GM23248 (cell line): ENCODE data around the gene TEAD3. TPM values are rescaled to one million over a fixed set of nuclear protein-coding genes. Genes with fewer than 3 reads are reported as not detected.
"Not testable (repeated sequence)": the region's sequence is repeated elsewhere in the genome, so short reads cannot be mapped to it uniquely, and the experiment has no call there.

Experiments used
- DNase-seq: peaks from one replicate; pipeline ENCODE4 v3.0.0-alpha.2; 2015
- H2AFZ ChIP-seq: fragments of 200-600 bp; sonication (generic); 2 replicates; pipeline ENCODE4 v1.6.1; 2016; ENCODE audit warnings: antibody characterized with exemption
- H3F3A ChIP-seq: fragments of 200-600 bp; sonication (generic); 2 replicates; pipeline ENCODE4 v1.6.1; 2016; ENCODE audit warnings: mild to moderate bottlenecking, antibody characterized with exemption, mixed run types; ENCODE audit not compliant: insufficient read depth
- H3K27ac ChIP-seq: fragments of 200-600 bp; sonication (generic); 2 replicates; pipeline ENCODE4 v1.5.1; 2016; ENCODE audit warnings: mild to moderate bottlenecking
- H3K27me3 ChIP-seq: fragments of 200-600 bp; sonication (generic); replicated peaks from 2 replicates; pipeline ENCODE4 v1.6.1; 2016; ENCODE audit warnings: mild to moderate bottlenecking; ENCODE audit not compliant: insufficient read depth
- H3K36me3 ChIP-seq: fragments of 200-600 bp; sonication (generic); 2 replicates; pipeline ENCODE4 v1.6.1; 2016; ENCODE audit warnings: low read depth, mild to moderate bottlenecking
- H3K4me1 ChIP-seq: fragments of 200-600 bp; sonication (generic); 2 replicates; pipeline ENCODE4 v1.6.1; 2016; ENCODE audit warnings: mild to moderate bottlenecking; ENCODE audit not compliant: insufficient read depth
- H3K4me2 ChIP-seq: fragments of 200-600 bp; sonication (generic); one replicate; pipeline ENCODE4 v1.6.1; 2016; ENCODE audit warnings: mild to moderate bottlenecking; ENCODE audit not compliant: unreplicated experiment
- H3K4me3 ChIP-seq: fragments of 200-600 bp; sonication (generic); 2 replicates; pipeline ENCODE4 v1.5.1; 2016; ENCODE audit warnings: mild to moderate bottlenecking
- H3K79me2 ChIP-seq: fragments of 200-600 bp; sonication (generic); 2 replicates; pipeline ENCODE4 v1.6.1; 2016; ENCODE audit warnings: mild to moderate bottlenecking; ENCODE audit not compliant: insufficient read depth
- H3K9ac ChIP-seq: fragments of 200-600 bp; sonication (generic); 2 replicates; pipeline ENCODE4 v1.6.1; 2016; ENCODE audit warnings: mild to moderate bottlenecking
- H3K9me2 ChIP-seq: fragments of 200-600 bp; sonication (generic); 2 replicates; pipeline ENCODE4 v1.6.1; 2016; ENCODE audit warnings: mixed run types, mild to moderate bottlenecking, moderate library complexity; ENCODE audit not compliant: insufficient read depth
- H3K9me3 ChIP-seq: fragments of 200-600 bp; sonication (generic); one replicate; pipeline ENCODE4 v1.6.1; 2017; ENCODE audit warnings: low read depth
- H4K20me1 ChIP-seq: fragments of 200-600 bp; sonication (generic); 2 replicates; pipeline ENCODE4 v1.6.0; 2016; ENCODE audit not compliant: insufficient read depth
- EZH2 ChIP-seq: fragments of 200-600 bp; sonication (generic); IDR thresholded peaks from 2 replicates; pipeline ENCODE4 v1.6.1; 2018; ENCODE audit warnings: antibody characterized with exemption, mild to moderate bottlenecking; ENCODE audit not compliant: insufficient read depth, poor library complexity, severe bottlenecking
- EZH2phosphoT487 ChIP-seq: fragments of 200-600 bp; sonication (generic); IDR thresholded peaks from 2 replicates; pipeline ENCODE4 v1.6.1; 2018; ENCODE audit warnings: antibody characterized with exemption, moderate library complexity, mild to moderate bottlenecking, low read depth; ENCODE audit not compliant: insufficient read depth
- WGBS, 2 experiments: methylation state at CpG; one replicate each; pipeline ENCODE4 v1.1.6; 2015 to 2017; ENCODE audit warnings: low lambda C conversion rate in 2 of 2, low coverage in 1 of 2; ENCODE audit errors: missing lambda C conversion rate in 2 of 2; 5-methylcytosine and 5-hydroxymethylcytosine counted together
- in situ Hi-C: fragments of 300-500 bp; cut with MboI; formaldehyde crosslinking; loops from 2 replicates; pipeline ENCODE4 v1.15.0; 2020
- polyA plus RNA-seq: library from polyadenylated mRNA; unstranded; fragments of >200 nt; fragmentation: Nextera tagmentation; extraction: Ambion mirVana; gene quantifications from 2 replicates; pipeline ENCODE4 v1.2.1, GENCODE V29; 2016
- total RNA-seq: library from RNA; depleted of rRNA; stranded (reverse); fragments of >200 nt; shearing (Covaris generic); gene quantifications from 2 replicates; pipeline ENCODE4 v1.2.3, GENCODE V29; 2014

Gene TEAD3
- total and polyA plus RNA-seq, 2 experiments from 2014 or later: 6.9 to 10.5 TPM

DNA sequence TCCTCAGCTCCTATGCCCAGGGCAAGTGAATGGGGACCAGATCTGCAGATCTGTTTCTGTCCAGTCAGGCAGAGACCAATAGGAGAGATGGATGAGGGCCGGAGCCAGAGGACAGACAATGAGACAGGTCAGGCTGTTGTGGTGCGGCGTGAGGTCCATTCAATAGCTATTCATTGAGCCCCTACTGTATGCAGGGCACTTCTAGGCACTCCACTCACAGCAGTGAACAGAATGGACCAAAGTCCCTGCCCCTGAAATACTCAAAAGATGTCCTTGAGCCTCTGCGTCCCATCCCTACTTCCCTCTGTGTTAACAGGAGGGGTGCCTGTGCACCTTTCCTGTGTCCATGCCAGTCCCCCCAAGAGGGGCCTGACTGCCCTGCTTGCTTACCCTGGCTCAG lies 24.4 kb upstream of the TEAD3 start:
- H2AFZ ChIP-seq: no peak overlapping the region
- H3K9me3 ChIP-seq: no peaks in the 10 kb centered on the region
- no peak overlapping the region for H3K4me3 ChIP-seq
- TF ChIP-seq EZH2phosphoT487: no peak
- TF ChIP-seq EZH2: no peak
- no peaks in the 10 kb centered on the region for H4K20me1 ChIP-seq
- 93 to 97% methylated on average over 4 of the region's 4 CpGs for WGBS, 2 experiments
- H3K27ac ChIP-seq: no peak overlapping the region
- H3K9me2 ChIP-seq: no peaks in the 10 kb centered on the region
- no peaks in the 10 kb centered on the region for H3K79me2 ChIP-seq
- no peaks in the 10 kb centered on the region for H3K4me1 ChIP-seq
- in situ Hi-C loops: no loop called here
- H3K27me3 ChIP-seq: no peaks in the 10 kb centered on the region
- no peaks in the 10 kb centered on the region for H3K36me3 ChIP-seq
- H3F3A ChIP-seq: no peaks in the 10 kb centered on the region
- H3K4me2 ChIP-seq: no peak overlapping the region
- DNase-seq: no peak
- no peak overlapping the region for H3K9ac ChIP-seq

DNA sequence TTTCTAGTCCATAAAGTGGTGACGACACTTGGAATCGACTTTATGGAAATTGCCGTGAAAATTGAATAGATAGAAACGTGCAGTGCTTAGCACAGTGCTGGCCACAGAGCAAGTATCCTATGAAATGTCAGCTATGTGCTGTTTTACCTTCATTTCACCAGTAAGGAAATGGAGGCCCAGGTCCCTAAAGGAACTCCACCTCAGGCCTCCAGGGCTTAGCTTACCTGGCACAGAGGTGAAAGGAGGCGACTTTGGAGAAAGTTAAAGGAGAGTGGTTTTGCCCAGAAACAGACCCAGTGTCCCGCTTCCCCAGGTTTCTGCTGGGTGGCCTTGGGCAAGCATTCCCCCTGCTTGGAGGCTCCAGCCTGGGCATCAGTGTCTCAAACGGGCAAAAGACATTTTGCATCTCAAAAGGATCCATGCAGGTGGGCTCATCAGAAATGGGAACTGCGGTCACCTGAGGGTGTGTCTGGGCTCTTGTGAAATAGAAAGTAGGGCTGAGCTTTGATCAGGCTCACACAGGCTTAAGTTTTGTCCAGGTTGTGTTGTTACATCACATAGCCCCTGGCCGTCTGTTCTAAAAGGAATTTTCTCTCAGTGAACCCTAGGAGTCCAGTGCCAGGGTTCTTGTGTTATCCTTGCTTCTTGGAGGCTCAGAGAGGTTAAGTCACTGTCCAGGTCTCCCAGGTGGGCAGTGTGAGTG lies 22.6 kb upstream of the TEAD3 start:
- in situ Hi-C loops: no loop called here
- WGBS, 2 experiments: 79 to 82% methylated on average over 9 of the region's 9 CpGs
- no peak for DNase-seq

DNA sequence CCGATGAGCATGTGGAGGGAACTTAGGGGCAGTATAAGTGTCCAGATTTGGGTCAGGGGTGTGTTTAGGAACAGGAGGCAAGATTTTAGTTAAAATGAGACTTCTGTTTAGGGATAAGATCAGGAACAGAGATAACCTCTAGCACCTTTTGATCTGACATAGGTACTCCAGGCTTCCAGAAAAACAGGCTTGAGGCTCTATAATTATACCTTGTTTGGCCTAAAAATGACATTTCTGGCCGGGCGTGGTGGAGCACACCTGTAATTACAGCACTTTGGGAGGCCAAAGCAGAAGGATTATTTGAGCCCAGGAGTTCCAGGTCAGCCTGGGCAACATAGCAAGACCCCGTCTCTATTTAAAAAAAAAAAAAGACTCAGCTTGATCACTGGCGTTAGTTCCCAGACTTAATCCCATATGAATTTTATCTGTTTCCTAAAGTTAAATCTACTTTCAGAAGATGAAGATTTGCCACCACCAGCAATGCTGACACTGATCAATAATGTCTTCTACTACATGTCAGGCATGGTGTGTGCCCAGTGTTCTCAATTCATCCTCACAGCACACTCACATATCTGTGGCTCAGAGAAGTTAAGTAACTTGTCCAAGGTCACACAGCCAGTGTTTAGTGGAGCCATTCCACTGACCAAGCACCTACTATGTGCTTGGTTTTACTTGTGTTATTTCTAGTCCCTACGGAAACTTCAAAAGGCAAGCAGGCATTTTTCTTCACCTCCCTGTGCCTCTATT lies 21.9 kb upstream of the TEAD3 start:
- no peaks in the 10 kb centered on the region for H3K9me2 ChIP-seq
- no peak for DNase-seq
- no peak overlapping the region for H2AFZ ChIP-seq
- no peaks in the 10 kb centered on the region for H3K4me1 ChIP-seq
- TF ChIP-seq EZH2 (no peak), EZH2phosphoT487 (no peak)
- no peaks in the 10 kb centered on the region for H3K36me3 ChIP-seq
- no peaks in the 10 kb centered on the region for H4K20me1 ChIP-seq
- H3K9ac ChIP-seq: no peak overlapping the region
- H3K9me3 ChIP-seq: no peaks in the 10 kb centered on the region
- H3K4me2 ChIP-seq: no peak overlapping the region
- no peaks in the 10 kb centered on the region for H3K27me3 ChIP-seq
- H3K27ac ChIP-seq: no peak overlapping the region
- in situ Hi-C loops: no loop called here
- H3K79me2 ChIP-seq: no peaks in the 10 kb centered on the region
- no peaks in the 10 kb centered on the region for H3F3A ChIP-seq
- no peak overlapping the region for H3K4me3 ChIP-seq
- 89% methylated on average over 6 of the region's 6 CpGs for WGBS, 2 experiments

More for the DNA sequence above, 22.6 kb upstream of the TEAD3 start:
- no peaks in the 10 kb centered on the region for H3K36me3 ChIP-seq
- no peak overlapping the region for H2AFZ ChIP-seq
- no peaks in the 10 kb centered on the region for H4K20me1 ChIP-seq
- no peak overlapping the region for H3K27ac ChIP-seq
- H3K4me1 ChIP-seq: no peaks in the 10 kb centered on the region
- H3K9ac ChIP-seq: no peak overlapping the region
- no peaks in the 10 kb centered on the region for H3F3A ChIP-seq
- H3K4me3 ChIP-seq: no peak overlapping the region
- no peaks in the 10 kb centered on the region for H3K27me3 ChIP-seq
- no peaks in the 10 kb centered on the region for H3K9me3 ChIP-seq
- TF ChIP-seq EZH2 (no peak), EZH2phosphoT487 (no peak)
- no peaks in the 10 kb centered on the region for H3K79me2 ChIP-seq
- H3K4me2 ChIP-seq: no peak overlapping the region
- no peaks in the 10 kb centered on the region for H3K9me2 ChIP-seq

DNA sequence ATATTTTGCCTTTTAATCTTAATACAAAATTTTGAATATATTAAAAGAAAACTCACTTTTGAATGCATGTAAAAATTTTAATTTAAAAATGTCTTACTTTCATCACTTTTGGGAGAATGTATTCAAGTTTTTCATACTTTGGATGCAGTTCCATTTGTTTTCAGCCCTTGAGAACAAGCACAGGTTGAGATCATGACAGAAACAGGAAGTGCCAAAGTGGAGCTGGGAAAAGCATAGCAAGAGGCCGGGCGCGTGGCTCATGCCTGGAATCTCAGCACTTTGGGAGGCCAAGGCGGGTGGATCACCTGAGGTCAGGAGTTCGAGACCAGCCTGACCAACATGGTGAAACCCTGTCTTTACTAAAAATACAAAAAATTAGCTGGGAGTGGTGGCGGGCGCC lies 21.1 kb upstream of the TEAD3 start:
- H2AFZ ChIP-seq, H3K27ac ChIP-seq, H3K27me3 ChIP-seq, H3K9me3 ChIP-seq, in situ Hi-C loops, H3K9me2 ChIP-seq, H3K4me2 ChIP-seq, H3F3A ChIP-seq, H3K36me3 ChIP-seq, H4K20me1 ChIP-seq, H3K4me3 ChIP-seq, H3K9ac ChIP-seq, H3K79me2 ChIP-seq, DNase-seq, H3K4me1 ChIP-seq: not testable (repeated sequence)
- WGBS, 2 experiments: 81 to 85% methylated on average over 7 of the region's 7 CpGs
